Measurements from ENCODE around the gene IRAK3.

DNA sequence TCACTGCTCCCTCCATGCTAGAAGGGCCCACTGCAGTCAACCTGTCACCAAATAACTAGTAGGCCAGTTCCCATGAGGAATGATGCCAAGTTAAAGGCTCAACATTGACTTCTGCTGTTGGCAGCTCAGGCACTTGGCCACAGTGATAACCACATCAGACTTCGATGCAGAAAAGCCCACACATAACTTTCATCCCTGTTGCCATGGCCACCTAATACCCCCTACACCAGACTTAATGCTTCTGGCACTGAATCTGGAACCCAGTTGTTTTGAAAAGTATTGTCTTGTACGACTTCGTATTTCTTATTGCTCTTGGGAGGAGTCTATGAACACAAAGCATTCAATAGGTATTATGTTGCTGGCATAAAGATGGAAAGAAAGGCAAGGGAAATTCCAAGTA, 69.0 kb downstream of the IRAK3 start:
- TF ChIP-seq, protein P1, sequence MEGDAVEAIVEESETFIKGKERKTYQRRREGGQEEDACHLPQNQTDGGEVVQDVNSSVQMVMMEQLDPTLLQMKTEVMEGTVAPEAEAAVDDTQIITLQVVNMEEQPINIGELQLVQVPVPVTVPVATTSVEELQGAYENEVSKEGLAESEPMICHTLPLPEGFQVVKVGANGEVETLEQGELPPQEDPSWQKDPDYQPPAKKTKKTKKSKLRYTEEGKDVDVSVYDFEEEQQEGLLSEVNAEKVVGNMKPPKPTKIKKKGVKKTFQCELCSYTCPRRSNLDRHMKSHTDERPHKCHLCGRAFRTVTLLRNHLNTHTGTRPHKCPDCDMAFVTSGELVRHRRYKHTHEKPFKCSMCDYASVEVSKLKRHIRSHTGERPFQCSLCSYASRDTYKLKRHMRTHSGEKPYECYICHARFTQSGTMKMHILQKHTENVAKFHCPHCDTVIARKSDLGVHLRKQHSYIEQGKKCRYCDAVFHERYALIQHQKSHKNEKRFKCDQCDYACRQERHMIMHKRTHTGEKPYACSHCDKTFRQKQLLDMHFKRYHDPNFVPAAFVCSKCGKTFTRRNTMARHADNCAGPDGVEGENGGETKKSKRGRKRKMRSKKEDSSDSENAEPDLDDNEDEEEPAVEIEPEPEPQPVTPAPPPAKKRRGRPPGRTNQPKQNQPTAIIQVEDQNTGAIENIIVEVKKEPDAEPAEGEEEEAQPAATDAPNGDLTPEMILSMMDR (IDR thresholded peaks at IDR 0.05) = no peak
- no peak for TF ChIP-seq POLR2A (IDR thresholded peaks at IDR 0.05)

Data from testis (tissue), 2 donors.